Osteoblast (primary cell): Measurements from ENCODE around the gene FERMT1. TPM values are rescaled to one million over a fixed set of nuclear protein-coding genes. Genes with fewer than 3 reads are reported as not detected.
A peak's percentile ranks its signal among the peaks of the same experiment; 100 is the strongest.

ENCODE experiments used
- DNase-seq: peaks from one replicate; pipeline ENCODE4 v3.0.0; 2011; ENCODE audit warnings: low spot score, mixed read lengths; ENCODE audit not compliant: insufficient read length; ENCODE audit errors: missing footprints
- H2AFZ ChIP-seq: 2 replicates; pipeline ENCODE4 v1.6.0; 2011; ENCODE audit warnings: mild to moderate bottlenecking, low read length
- H3K27ac ChIP-seq: 2 replicates; pipeline ENCODE4 v1.5.1; 2011; ENCODE audit warnings: mild to moderate bottlenecking, low read depth, low read length, moderate library complexity
- H3K27me3 ChIP-seq: 2 replicates; pipeline ENCODE4 v1.6.0; 2012; ENCODE audit warnings: mild to moderate bottlenecking, control low read depth, inconsistent platforms, low read length, moderate library complexity; ENCODE audit not compliant: insufficient read depth
- H3K36me3 ChIP-seq: 2 replicates; pipeline ENCODE4 v1.5.1; 2011; ENCODE audit warnings: mild to moderate bottlenecking, low read length, control low read depth, moderate library complexity; ENCODE audit not compliant: insufficient read depth
- H3K4me1 ChIP-seq: 2 replicates; pipeline ENCODE4 v1.5.1; 2011; ENCODE audit warnings: mild to moderate bottlenecking, low read length, control low read depth, moderate library complexity; ENCODE audit not compliant: insufficient read depth
- H3K4me2 ChIP-seq: 2 replicates; pipeline ENCODE4 v1.6.0; 2011; ENCODE audit warnings: mild to moderate bottlenecking, low read length; ENCODE audit not compliant: insufficient read depth
- H3K4me3 ChIP-seq: fragments of 200-600 bp; sonication (generic); 3 replicates; pipeline ENCODE4 v1.5.1; 2012; ENCODE audit warnings: mild to moderate bottlenecking, low read length, inconsistent platforms; ENCODE audit not compliant: insufficient read depth
- H3K79me2 ChIP-seq: 2 replicates; pipeline ENCODE4 v1.6.0; 2012; ENCODE audit warnings: mild to moderate bottlenecking, low read length, control low read depth, inconsistent platforms; ENCODE audit not compliant: insufficient read depth
- H3K9me3 ChIP-seq: 2 replicates; pipeline ENCODE4 v1.5.1; 2011; ENCODE audit warnings: low read depth, low read length, control low read depth
- H4K20me1 ChIP-seq: 2 replicates; pipeline ENCODE4 v1.6.0; 2012; ENCODE audit warnings: mild to moderate bottlenecking, low read length, control low read depth; ENCODE audit not compliant: insufficient read depth
- CTCF ChIP-seq: IDR thresholded peaks from 2 replicates; pipeline ENCODE4 v1.5.1; 2011; ENCODE audit warnings: mild to moderate bottlenecking, low read depth, low read length, moderate library complexity; ENCODE audit errors: extremely low read depth
- total RNA-seq: library from RNA; depleted of rRNA; stranded (reverse); fragments of >200 nt; gene quantifications from 2 replicates; pipeline ENCODE4 v1.2.3, GENCODE V29; 2012

Gene FERMT1
- total RNA-seq, 1 donor = 2.5 TPM

GRCh38 chr20:6074145-6074561 is 48.7 kb downstream of the FERMT1 start:
- DNase-seq = peak; percentile 11
- Histone ChIP-seq H3K4me1 (no peaks in the 10 kb centered on the region), H3K4me2 (no peak overlapping the region), H3K79me2 (no peaks in the 10 kb centered on the region), H3K27ac (no peak overlapping the region), H3K27me3 (no peaks in the 10 kb centered on the region), H3K9me3 (no peaks in the 10 kb centered on the region), H4K20me1 (no peaks in the 10 kb centered on the region), H2AFZ (peak overlapping the region; percentile 24), H3K4me3 (no peak overlapping the region), H3K36me3 (no peaks in the 10 kb centered on the region)
- peak; percentile 17 for TF ChIP-seq CTCF

GRCh38 chr20:6070829-6071695 is 51.8 kb downstream of the FERMT1 start:
- no peak overlapping the region for H2AFZ ChIP-seq
- no peak for DNase-seq
- no peak overlapping the region for H3K4me3 ChIP-seq
- H3K4me1 ChIP-seq = no peaks in the 10 kb centered on the region
- H3K36me3 ChIP-seq = no peaks in the 10 kb centered on the region
- H3K9me3 ChIP-seq = no peaks in the 10 kb centered on the region
- H4K20me1 ChIP-seq = no peaks in the 10 kb centered on the region
- TF ChIP-seq CTCF = no peak
- no peak overlapping the region for H3K4me2 ChIP-seq
- H3K27me3 ChIP-seq = no peaks in the 10 kb centered on the region
- H3K79me2 ChIP-seq = no peaks in the 10 kb centered on the region
- H3K27ac ChIP-seq = no peak overlapping the region

- no peaks in the 10 kb centered on the region for H3K9me3 ChIP-seq
- no peak overlapping the region for H3K27ac ChIP-seq
- H3K4me1 ChIP-seq = no peaks in the 10 kb centered on the region
- H3K4me2 ChIP-seq = no peak overlapping the region
- no peaks in the 10 kb centered on the region for H4K20me1 ChIP-seq
- no peak for TF ChIP-seq CTCF
- H3K27me3 ChIP-seq = no peaks in the 10 kb centered on the region
- no peak overlapping the region for H2AFZ ChIP-seq
- DNase-seq = no peak
- H3K79me2 ChIP-seq = no peaks in the 10 kb centered on the region
- H3K36me3 ChIP-seq = no peaks in the 10 kb centered on the region
- no peak overlapping the region for H3K4me3 ChIP-seq
Measured at GRCh38 chr20:6069669-6070068, 53.2 kb downstream of the FERMT1 start.

- Histone ChIP-seq H3K4me3 (no peak overlapping the region), H3K4me1 (no peaks in the 10 kb centered on the region), H3K36me3 (no peaks in the 10 kb centered on the region), H3K4me2 (no peak overlapping the region), H3K9me3 (no peaks in the 10 kb centered on the region), H4K20me1 (no peaks in the 10 kb centered on the region), H3K27ac (no peak overlapping the region), H3K79me2 (no peaks in the 10 kb centered on the region), H3K27me3 (no peaks in the 10 kb centered on the region), H2AFZ (no peak overlapping the region)
- no peak for TF ChIP-seq CTCF
- no peak for DNase-seq
Measured at GRCh38 chr20:6067763-6068318, 55.0 kb downstream of the FERMT1 start.
